Endothelial cell of umbilical vein (primary cell): ENCODE data around the gene PIM3. TPM values are rescaled to one million over a fixed set of nuclear protein-coding genes. Genes with fewer than 3 reads are reported as not detected.

Experiments
- BruUV-seq: library from RNA; stranded (reverse); fragments of 400-500 nt; replicated peaks from 2 replicates; lab custom pipeline; 2021; lab: Mats Ljungman, UMichigan
- CTCF ChIA-PET: fragments of 300-600, 350-600 bp; sonication (Branson Sonifier 250); formaldehyde crosslinking; loops from one replicate; lab custom pipeline; 2021; ENCODE audit warnings: antibody characterized with exemption, inconsistent platforms; lab: Charles Lee
- POLR2A ChIA-PET: fragments of 300-600, 350-600 bp; sonication (Branson Sonifier 250); formaldehyde crosslinking; loops from one replicate; lab custom pipeline; 2021; ENCODE audit warnings: antibody characterized with exemption, inconsistent platforms; lab: Charles Lee
- DNase-seq: peaks from one replicate; pipeline ENCODE4 v3.0.0-alpha.2; 2011; ENCODE audit warnings: low read depth, low spot score
- FAIRE-seq: peaks from 2 replicates; lab custom pipeline; 2011; peaks lifted over from hg19 to GRCh38; lab: Jason Lieb, UNC
- H2AFZ ChIP-seq: 2 replicates; pipeline ENCODE4 v1.6.0; 2012; ENCODE audit warnings: low read depth, low read length, control low read depth, inconsistent platforms
- H3K27ac ChIP-seq: 2 replicates; pipeline ENCODE4 v1.5.1; 2011; ENCODE audit warnings: low read depth, mild to moderate bottlenecking, control low read depth, low read length, moderate library complexity; ENCODE audit not compliant: insufficient read depth
- H3K27me3 ChIP-seq, 2 experiments: 2 replicates each; pipeline versions ENCODE4 v1.6.0 to v1.6.1; 2011; ENCODE audit warnings: low read length in 2 of 2, mixed read lengths in 1 of 2; ENCODE audit not compliant: control insufficient read depth in 2 of 2, insufficient read depth in 2 of 2
- H3K36me3 ChIP-seq, 2 experiments: 2 replicates in 1 of 2; 3 replicates in 1 of 2; pipeline ENCODE4 v1.5.1; 2011; ENCODE audit warnings: low read length in 2 of 2, mild to moderate bottlenecking in 1 of 2, moderate library complexity in 1 of 2; ENCODE audit not compliant: control insufficient read depth in 2 of 2, insufficient read depth in 2 of 2; ENCODE audit errors: extremely low read depth in 1 of 2
- H3K4me1 ChIP-seq: 3 replicates; pipeline ENCODE4 v1.5.1; 2011; ENCODE audit warnings: mild to moderate bottlenecking, low read length; ENCODE audit not compliant: control insufficient read depth, insufficient read depth; ENCODE audit errors: extremely low read depth
- H3K4me2 ChIP-seq: 2 replicates; pipeline ENCODE4 v1.6.1; 2011; ENCODE audit warnings: low read length, control low read depth, mixed read lengths; ENCODE audit not compliant: insufficient read depth
- H3K4me3 ChIP-seq, 3 experiments: fragments of 200-600 bp in 1 of 3; sonication (generic), shearing (Covaris generic) in 1 of 3; replicated peaks in 1 of 3; 2 replicates each; pipeline ENCODE4 v1.5.1; 2011 to 2016; ENCODE audit warnings: control low read depth in 3 of 3, low read length in 3 of 3, mild to moderate bottlenecking in 2 of 3, inconsistent platforms in 1 of 3, low read depth in 1 of 3, moderate library complexity in 1 of 3; ENCODE audit not compliant: insufficient read depth in 1 of 3
- H3K79me2 ChIP-seq: 2 replicates; pipeline ENCODE4 v1.6.0; 2012; ENCODE audit warnings: low read length, inconsistent platforms; ENCODE audit not compliant: control insufficient read depth, insufficient read depth
- H3K9ac ChIP-seq: replicated peaks from 2 replicates; pipeline ENCODE3; 2011; ENCODE audit warnings: low read length, control low read depth; ENCODE audit not compliant: insufficient read depth; ENCODE audit errors: extremely low read depth
- H3K9me1 ChIP-seq: replicated peaks from 3 replicates; pipeline ENCODE4 v1.6.0; 2011; ENCODE audit warnings: mild to moderate bottlenecking, low read length; ENCODE audit not compliant: control insufficient read depth, insufficient read depth; ENCODE audit errors: extremely low read depth
- H3K9me3 ChIP-seq: replicated peaks from 2 replicates; pipeline ENCODE4 v1.5.1; 2012; ENCODE audit warnings: low read length, inconsistent platforms; ENCODE audit not compliant: control insufficient read depth, insufficient read depth
- H4K20me1 ChIP-seq: replicated peaks from 2 replicates; pipeline ENCODE3; 2011; ENCODE audit warnings: mild to moderate bottlenecking, low read length; ENCODE audit not compliant: control insufficient read depth, insufficient read depth; ENCODE audit errors: extremely low read depth
- CTCF ChIP-seq, 2 donors: IDR thresholded peaks; 1 replicate in 1 of 2; 2 replicates in 1 of 2; pipeline ENCODE4 v1.5.1; 2011; ENCODE audit warnings: low read length in 2 of 2, mild to moderate bottlenecking in 2 of 2, moderate library complexity in 2 of 2, control low read depth in 1 of 2, inconsistent platforms in 1 of 2, low read depth in 1 of 2; ENCODE audit not compliant: insufficient read depth in 1 of 2; ENCODE audit errors: extremely low read depth in 1 of 2
- EZH2 ChIP-seq: IDR thresholded peaks from 2 replicates; pipeline ENCODE4 v1.6.1; 2012; ENCODE audit warnings: borderline replicate concordance, low read depth, mild to moderate bottlenecking, moderate library complexity, low read length, inconsistent platforms; ENCODE audit not compliant: severe bottlenecking
- FOS ChIP-seq: IDR thresholded peaks from 2 replicates; pipeline ENCODE4 v1.6.1; 2011; ENCODE audit warnings: mild to moderate bottlenecking, low read length, moderate library complexity, borderline replicate concordance; ENCODE audit not compliant: insufficient read depth
- GATA2 ChIP-seq: IDR thresholded peaks from 2 replicates; pipeline ENCODE4 v1.7.0; 2011; ENCODE audit warnings: low read depth, mild to moderate bottlenecking, moderate library complexity, mixed read lengths, low read length; ENCODE audit not compliant: insufficient read length, insufficient read depth
- JUN ChIP-seq: IDR thresholded peaks from 2 replicates; pipeline ENCODE4 v1.6.1; 2011; ENCODE audit warnings: borderline replicate concordance, low read depth; ENCODE audit not compliant: insufficient read length, insufficient read depth
- MYC ChIP-seq: IDR thresholded peaks from one replicate; pipeline ENCODE4 v1.6.1; 2011; ENCODE audit warnings: mild to moderate bottlenecking, low read depth, low read length
- POLR2A ChIP-seq: IDR thresholded peaks from 2 replicates; pipeline ENCODE4 v1.6.1; 2012; ENCODE audit warnings: low read depth, mild to moderate bottlenecking, control low read depth, low read length
- POLR2AphosphoS5 ChIP-seq: IDR thresholded peaks from 2 replicates; pipeline ENCODE4 v1.6.1; 2012; ENCODE audit warnings: low read depth, mild to moderate bottlenecking, control low read depth, low read length, moderate library complexity; ENCODE audit not compliant: insufficient read depth
- dilution Hi-C: fragments of 300-500 bp; cut with MboI; formaldehyde crosslinking; loops from one replicate; pipeline ENCODE4 v1.15.0; 2019; ENCODE audit warnings: low sequenced_read_pairs; ENCODE audit not compliant: extremely low pct_ligation_motif_present
- intact Hi-C: fragments of 100-400 bp; cut with micrococcal nuclease; formaldehyde crosslinking; loops from one replicate; pipeline ENCODE4 v1.10.0; 2022
- polyA plus RNA-seq, 4 experiments: library from polyadenylated mRNA; depleted of rRNA in 3 of 4; stranded (reverse) in 3 of 4; unstranded in 1 of 4; fragments of >200 nt; gene quantifications; 2 replicates each; pipeline versions ENCODE4 v1.2.1 to v1.2.3, GENCODE V29; 2011 to 2012; ENCODE audit warnings: missing spikeins in 1 of 4
- total RNA-seq: library from RNA; stranded (reverse); gene quantifications from 2 replicates; pipeline ENCODE4 v1.2.3, GENCODE V29; 2021
- TF ChIP-seq, protein P1 (sequence below): IDR thresholded peaks from 2 replicates; pipeline ENCODE4 v1.6.1; 2011; ENCODE audit not compliant: insufficient read depth, insufficient read length

Gene PIM3
- total and polyA plus RNA-seq, 2 donors (not counting 3 experiments of a cell fraction or from before 2014, with no cell fraction given): 131 to 185 TPM

GRCh38 chr22:49993649-49994360 lies 33.2 kb downstream of the PIM3 start:
- no peak overlapping the region for H3K4me3 ChIP-seq
- no peaks in the 10 kb centered on the region for H3K9me1 ChIP-seq
- CTCF ChIA-PET: interaction anchor here (0.6 to 4.7 kb wide), 12 partner anchors 9 to 155 kb away, joined by 3 to 50 read pairs (median 4); no protein-coding TSS in a partner anchor
- no peak for TF ChIP-seq GATA2
- no peak for TF ChIP-seq MYC
- no peak for TF ChIP-seq EZH2
- no peak for TF ChIP-seq JUN
- no peak for TF ChIP-seq FOS
- no peak for TF ChIP-seq POLR2A
- no peak for TF ChIP-seq POLR2AphosphoS5
- TF ChIP-seq, protein P1, sequence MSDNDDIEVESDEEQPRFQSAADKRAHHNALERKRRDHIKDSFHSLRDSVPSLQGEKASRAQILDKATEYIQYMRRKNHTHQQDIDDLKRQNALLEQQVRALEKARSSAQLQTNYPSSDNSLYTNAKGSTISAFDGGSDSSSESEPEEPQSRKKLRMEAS: no peak
- TF ChIP-seq CTCF (IDR thresholded peaks at IDR 0.05; ENCODE audit: extremely low read depth in 1 of 2, insufficient read depth in 1 of 2, low read depth in 1 of 2, low read length in 2 of 2): no peak
- no peaks in the 10 kb centered on the region for H4K20me1 ChIP-seq
- dilution Hi-C loops: no loop called here
- no peak overlapping the region for H2AFZ ChIP-seq
- H3K27ac ChIP-seq: no peak overlapping the region
- no peak overlapping the region for H3K9ac ChIP-seq
- intact Hi-C loops: loop anchor here (1.0 to 5.0 kb wide), 2 partner anchors 38 to 63 kb away; no protein-coding TSS in a partner anchor
- H3K79me2 ChIP-seq: no peaks in the 10 kb centered on the region
- POLR2A ChIA-PET: no interaction called here
- H3K9me3 ChIP-seq: no peaks in the 10 kb centered on the region
- no TSS peak for BruUV-seq
- no peak overlapping the region for H3K4me2 ChIP-seq
- DNase-seq (no peak), FAIRE-seq (no peak)
- no peaks in the 10 kb centered on the region for H3K4me1 ChIP-seq
- no peaks in the 10 kb centered on the region for H3K27me3 ChIP-seq
- no peaks in the 10 kb centered on the region for H3K36me3 ChIP-seq
